K562 (cell line): Measurements from ENCODE around the gene LACTB.

Experiments used
- CBFA2T3 ChIP-seq: fragments of 450-650 bp; IDR thresholded peaks from 2 replicates; pipeline ENCODE4 v1.6.1; 2017
- CTCF ChIP-seq, 3 experiments: IDR thresholded peaks in 2 of 3; conservative IDR thresholded peaks in 1 of 3; 2 replicates each; pipeline ENCODE4 v1.5.1; 2011 to 2012; ENCODE audit warnings: low read length in 3 of 3, mild to moderate bottlenecking in 3 of 3, control low read depth in 2 of 3, improper control_type of control experiment in 1 of 3, inconsistent platforms in 1 of 3, low read depth in 1 of 3, mixed read lengths in 1 of 3, moderate library complexity in 1 of 3; ENCODE audit not compliant: insufficient read depth in 2 of 3
- FIP1L1 ChIP-seq: fragments of 200-400 bp; formaldehyde crosslinking; IDR thresholded peaks from 2 replicates; pipeline ENCODE4 v1.6.1; 2018; ENCODE audit warnings: mild to moderate bottlenecking, low read depth, low read length; ENCODE audit not compliant: poor library complexity, severe bottlenecking
- JUND ChIP-seq, 2 experiments: IDR thresholded peaks; 2 replicates in 1 of 2; 3 replicates in 1 of 2; pipeline ENCODE4 v1.6.1; 2011; ENCODE audit warnings: borderline replicate concordance in 2 of 2, low read depth in 2 of 2, low read length in 2 of 2, improper control_type of control experiment in 1 of 2, missing biosample characterization in 1 of 2, missing genetic modification characterization in 1 of 2, missing genetic modification reagents in 1 of 2
- POLR2A ChIP-seq: fragments of 450-650 bp; conservative IDR thresholded peaks from 2 replicates; pipeline ENCODE4 v1.6.1; 2016
- POLR2AphosphoS5 ChIP-seq: IDR thresholded peaks from 2 replicates; pipeline ENCODE4 v1.6.1; 2011; ENCODE audit warnings: mild to moderate bottlenecking, low read depth, low read length, moderate library complexity; ENCODE audit not compliant: control insufficient read depth, insufficient read depth
- RAD21 ChIP-seq, 2 experiments: fragments of 250-450 bp in 1 of 2; fragments of 450-650 bp in 1 of 2; sonication (Bioruptor Pico) in 1 of 2; formaldehyde crosslinking in 1 of 2; IDR thresholded peaks in 1 of 2; conservative IDR thresholded peaks in 1 of 2; 2 replicates each; pipeline versions ENCODE4 v1.4.0 to v1.8.0; 2020 to 2022; ENCODE audit warnings: mild to moderate bottlenecking in 2 of 2, moderate library complexity in 1 of 2
- SNAPC5 ChIP-seq: fragments of 250-450 bp; sonication (Bioruptor Pico); IDR thresholded peaks from 2 replicates; pipeline ENCODE4 v1.8.0; 2021; ENCODE audit warnings: moderate library complexity, mild to moderate bottlenecking, inconsistent platforms
- ZEB2 ChIP-seq: fragments of 450-650 bp; IDR thresholded peaks from 2 replicates; pipeline ENCODE4 v1.6.1; 2016
- ZNF121 ChIP-seq: sonication (generic); formaldehyde crosslinking; conservative IDR thresholded peaks from 2 replicates; pipeline ENCODE4 v1.8.0; 2022; ENCODE audit warnings: missing genetic modification reagents
- ZNF174 ChIP-seq: fragments of 250-450 bp; sonication (Bioruptor Pico); IDR thresholded peaks from 2 replicates; pipeline ENCODE4 v1.4.0; 2020; ENCODE audit warnings: mild to moderate bottlenecking
- TF ChIP-seq, protein P1 (sequence below): fragments of 250-450 bp; sonication (Bioruptor Pico); IDR thresholded peaks from 2 replicates; pipeline ENCODE4 v1.5.1; 2021; ENCODE audit warnings: mild to moderate bottlenecking
- TF ChIP-seq, protein P2 (sequence below): fragments of 150-350 bp; conservative IDR thresholded peaks from 2 replicates; pipeline ENCODE4 v1.6.1; 2014; ENCODE audit warnings: low read length

GRCh38 chr15:63082366-63082765, 39.3 kb upstream of the LACTB start:
- TF ChIP-seq FIP1L1 (no peak), CTCF (IDR thresholded peaks at IDR 0.05 in 2 of 3, conservative IDR thresholded peaks at IDR 0.05 in 1 of 3; ENCODE audit: insufficient read depth in 2 of 3, low read depth in 1 of 3, low read length in 3 of 3) (no peak), SNAPC5 (CRISPR knock-in tag) (no peak), POLR2AphosphoS5 (no peak), ZNF121 (CRISPR knock-in tag) (no peak), POLR2A (no peak), RAD21 (CRISPR knock-in tag; conservative IDR thresholded peaks at IDR 0.05 in 1 of 2, IDR thresholded peaks at IDR 0.05 in 1 of 2) (no peak), JUND (IDR thresholded peaks at IDR 0.05; ENCODE audit: borderline replicate concordance, low read depth, low read length) (no peak), JUND (tag; IDR thresholded peaks at IDR 0.05; ENCODE audit: borderline replicate concordance, low read depth, low read length) (no peak), CBFA2T3 (no peak), ZNF174 (no peak), ZEB2 (no peak)
- TF ChIP-seq, protein P1, sequence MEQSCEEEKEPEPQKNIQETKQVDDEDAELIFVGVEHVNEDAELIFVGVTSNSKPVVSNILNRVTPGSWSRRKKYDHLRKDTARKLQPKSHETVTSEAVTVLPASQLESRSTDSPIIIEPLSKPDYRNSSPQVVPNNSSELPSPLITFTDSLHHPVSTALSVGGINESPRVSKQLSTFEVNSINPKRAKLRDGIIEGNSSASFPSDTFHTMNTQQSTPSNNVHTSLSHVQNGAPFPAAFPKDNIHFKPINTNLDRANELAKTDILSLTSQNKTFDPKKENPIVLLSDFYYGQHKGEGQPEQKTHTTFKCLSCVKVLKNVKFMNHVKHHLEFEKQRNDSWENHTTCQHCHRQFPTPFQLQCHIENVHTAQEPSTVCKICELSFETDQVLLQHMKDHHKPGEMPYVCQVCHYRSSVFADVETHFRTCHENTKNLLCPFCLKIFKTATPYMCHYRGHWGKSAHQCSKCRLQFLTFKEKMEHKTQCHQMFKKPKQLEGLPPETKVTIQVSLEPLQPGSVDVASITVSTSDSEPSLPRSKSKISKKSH (CRISPR knock-in tag) = no peak
- TF ChIP-seq, protein P2, sequence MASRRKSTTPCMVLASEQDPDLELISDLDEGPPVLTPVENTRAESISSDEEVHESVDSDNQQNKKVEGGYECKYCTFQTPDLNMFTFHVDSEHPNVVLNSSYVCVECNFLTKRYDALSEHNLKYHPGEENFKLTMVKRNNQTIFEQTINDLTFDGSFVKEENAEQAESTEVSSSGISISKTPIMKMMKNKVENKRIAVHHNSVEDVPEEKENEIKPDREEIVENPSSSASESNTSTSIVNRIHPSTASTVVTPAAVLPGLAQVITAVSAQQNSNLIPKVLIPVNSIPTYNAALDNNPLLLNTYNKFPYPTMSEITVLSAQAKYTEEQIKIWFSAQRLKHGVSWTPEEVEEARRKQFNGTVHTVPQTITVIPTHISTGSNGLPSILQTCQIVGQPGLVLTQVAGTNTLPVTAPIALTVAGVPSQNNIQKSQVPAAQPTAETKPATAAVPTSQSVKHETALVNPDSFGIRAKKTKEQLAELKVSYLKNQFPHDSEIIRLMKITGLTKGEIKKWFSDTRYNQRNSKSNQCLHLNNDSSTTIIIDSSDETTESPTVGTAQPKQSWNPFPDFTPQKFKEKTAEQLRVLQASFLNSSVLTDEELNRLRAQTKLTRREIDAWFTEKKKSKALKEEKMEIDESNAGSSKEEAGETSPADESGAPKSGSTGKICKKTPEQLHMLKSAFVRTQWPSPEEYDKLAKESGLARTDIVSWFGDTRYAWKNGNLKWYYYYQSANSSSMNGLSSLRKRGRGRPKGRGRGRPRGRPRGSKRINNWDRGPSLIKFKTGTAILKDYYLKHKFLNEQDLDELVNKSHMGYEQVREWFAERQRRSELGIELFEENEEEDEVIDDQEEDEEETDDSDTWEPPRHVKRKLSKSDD = no peak
